ENCODE results near the gene KCTD11.
A peak's percentile ranks its signal among the peaks of the same experiment; 100 is the strongest.
"Not testable (repeated sequence)": the region's sequence is repeated elsewhere in the genome, so short reads cannot be mapped to it uniquely, and the experiment has no call there.

Gene KCTD11

GRCh38 chr17:7322520-7323194 lies 29.3 kb upstream of the KCTD11 start:
- peak; percentile 17 for DNase-seq

GRCh38 chr17:7323731-7324437 lies 28.1 kb upstream of the KCTD11 start:
- no peak for DNase-seq

GRCh38 chr17:7324438-7324779 lies 27.6 kb upstream of the KCTD11 start:
- DNase-seq = no peak

GRCh38 chr17:7325031-7325528 lies 26.9 kb upstream of the KCTD11 start:
- DNase-seq = no peak

GRCh38 chr17:7326186-7326585 lies 25.8 kb upstream of the KCTD11 start:
- no peak for DNase-seq

GRCh38 chr17:7327056-7327455 lies 24.9 kb upstream of the KCTD11 start:
- no peak for DNase-seq

GRCh38 chr17:7327501-7327900 lies 24.5 kb upstream of the KCTD11 start:
- DNase-seq = no peak

- no peak for DNase-seq
Measured at GRCh38 chr17:7328009-7328408, 24.0 kb upstream of the KCTD11 start.

- DNase-seq = no peak
Measured at GRCh38 chr17:7328840-7329373, 23.1 kb upstream of the KCTD11 start, which contains the start of gene NEURL4. NEURL4 (minus strand) TSS chr17:7329335; CDS start chr17:7329312, 23 bp downstream.

- DNase-seq = peak; percentile 93
Measured at GRCh38 chr17:7329374-7329996, 22.5 kb upstream of the KCTD11 start.

GRCh38 chr17:7329997-7330637 lies 21.8 kb upstream of the KCTD11 start:
- peak; percentile 24 for DNase-seq

GRCh38 chr17:7330638-7331015 lies 21.3 kb upstream of the KCTD11 start:
- no peak for DNase-seq

- DNase-seq = no peak
Measured at GRCh38 chr17:7332111-7332510, 19.9 kb upstream of the KCTD11 start.

GRCh38 chr17:7332600-7333069 lies 19.3 kb upstream of the KCTD11 start:
- DNase-seq = not testable (repeated sequence)

GRCh38 chr17:7334938-7335538 lies 16.9 kb upstream of the KCTD11 start:
- no peak for DNase-seq

GRCh38 chr17:7335765-7336164 lies 16.2 kb upstream of the KCTD11 start:
- not testable (repeated sequence) for DNase-seq

- DNase-seq = no peak
Measured at GRCh38 chr17:7336240-7337175, 15.5 kb upstream of the KCTD11 start, which contains the start of gene ACAP1. ACAP1 (plus strand) TSS chr17:7336529; CDS start chr17:7336735, 206 bp downstream.

- not testable (repeated sequence) for DNase-seq
Measured at GRCh38 chr17:7337600-7337999, 14.4 kb upstream of the KCTD11 start.

GRCh38 chr17:7340179-7340578 lies 11.8 kb upstream of the KCTD11 start:
- DNase-seq = no peak

- DNase-seq = no peak
Measured at GRCh38 chr17:7341842-7342241, 10.1 kb upstream of the KCTD11 start.

- DNase-seq = no peak
Measured at GRCh38 chr17:7343250-7343649, 8.7 kb upstream of the KCTD11 start.

Measured in NCI-H2029 (cell line).